ENCODE measurements around the gene ELP1.

Gene ELP1

GRCh38 chr9:108835831-108836230 lies 98.1 kb downstream of the ELP1 start:
- no peak for DNase-seq (ENCODE audit: low read depth in 1 of 2, low spot score in 1 of 2)
- TF ChIP-seq JUND (IDR thresholded peaks at IDR 0.05; ENCODE audit: low read depth): no peak
- in situ Hi-C loops (cut with HindIII; ENCODE audit: low pct_unique_long_range_greater_than_20kb, low sequenced_read_pairs): no loop called here

- no peak for TF ChIP-seq JUND (IDR thresholded peaks at IDR 0.05; ENCODE audit: low read depth)
- DNase-seq (ENCODE audit: low read depth in 1 of 2, low spot score in 1 of 2): no peak
These were observed 98.8 kb downstream of the ELP1 start for GRCh38 chr9:108834959-108835665.

GRCh38 chr9:108832179-108832500 lies 101.8 kb downstream of the ELP1 start:
- no peak for TF ChIP-seq JUND (IDR thresholded peaks at IDR 0.05; ENCODE audit: low read depth)
- no peak for DNase-seq (ENCODE audit: low read depth in 1 of 2, low spot score in 1 of 2)
- in situ Hi-C loops (cut with HindIII; ENCODE audit: low pct_unique_long_range_greater_than_20kb, low sequenced_read_pairs): no loop called here

More at GRCh38 chr9:108834959-108835665, 98.8 kb downstream of the ELP1 start:
- in situ Hi-C loops (cut with HindIII; ENCODE audit: low pct_unique_long_range_greater_than_20kb, low sequenced_read_pairs): no loop called here

GRCh38 chr9:108831496-108832178 lies 102.3 kb downstream of the ELP1 start:
- TF ChIP-seq JUND (IDR thresholded peaks at IDR 0.05; ENCODE audit: low read depth): no peak
- DNase-seq (ENCODE audit: low read depth in 1 of 2, low spot score in 1 of 2): no peak
- in situ Hi-C loops (cut with HindIII; ENCODE audit: low pct_unique_long_range_greater_than_20kb, low sequenced_read_pairs): no loop called here

- no peak for TF ChIP-seq JUND (IDR thresholded peaks at IDR 0.05; ENCODE audit: low read depth)
- no peak for DNase-seq (ENCODE audit: low read depth in 1 of 2, low spot score in 1 of 2)
- in situ Hi-C loops (cut with HindIII; ENCODE audit: low pct_unique_long_range_greater_than_20kb, low sequenced_read_pairs): no loop called here
These were observed 103.7 kb downstream of the ELP1 start for GRCh38 chr9:108830272-108830671.

GRCh38 chr9:108823829-108824228 lies 110.1 kb downstream of the ELP1 start:
- in situ Hi-C loops (cut with HindIII; ENCODE audit: low pct_unique_long_range_greater_than_20kb, low sequenced_read_pairs): no loop called here
- no peak for TF ChIP-seq JUND (IDR thresholded peaks at IDR 0.05; ENCODE audit: low read depth)
- no peak for DNase-seq (ENCODE audit: low read depth in 1 of 2, low spot score in 1 of 2)

Data from T47D (cell line).